Activated CD8-positive, alpha-beta memory T cell treated with anti-CD3 and anti-CD28 coated beads for 1 hour (primary cell): ENCODE results near the gene SCGB1A1.
"Not testable (repeated sequence)": the region's sequence is repeated elsewhere in the genome, so short reads cannot be mapped to it uniquely, and the experiment has no call there.

Experiments used
- DNase-seq, 2 donors: peaks; one replicate each; pipeline ENCODE4 v3.0.0-alpha.2; 2020; ENCODE audit warnings: low read depth in 1 of 2; ENCODE audit errors: extremely low read depth in 1 of 2

SCGB1A1 gene

GRCh38 chr11:62449451-62449851 lies 30.6 kb downstream of the SCGB1A1 start:
- no peak for DNase-seq

GRCh38 chr11:62449912-62450311 lies 31.1 kb downstream of the SCGB1A1 start:
- DNase-seq: not testable (repeated sequence)

DNA sequence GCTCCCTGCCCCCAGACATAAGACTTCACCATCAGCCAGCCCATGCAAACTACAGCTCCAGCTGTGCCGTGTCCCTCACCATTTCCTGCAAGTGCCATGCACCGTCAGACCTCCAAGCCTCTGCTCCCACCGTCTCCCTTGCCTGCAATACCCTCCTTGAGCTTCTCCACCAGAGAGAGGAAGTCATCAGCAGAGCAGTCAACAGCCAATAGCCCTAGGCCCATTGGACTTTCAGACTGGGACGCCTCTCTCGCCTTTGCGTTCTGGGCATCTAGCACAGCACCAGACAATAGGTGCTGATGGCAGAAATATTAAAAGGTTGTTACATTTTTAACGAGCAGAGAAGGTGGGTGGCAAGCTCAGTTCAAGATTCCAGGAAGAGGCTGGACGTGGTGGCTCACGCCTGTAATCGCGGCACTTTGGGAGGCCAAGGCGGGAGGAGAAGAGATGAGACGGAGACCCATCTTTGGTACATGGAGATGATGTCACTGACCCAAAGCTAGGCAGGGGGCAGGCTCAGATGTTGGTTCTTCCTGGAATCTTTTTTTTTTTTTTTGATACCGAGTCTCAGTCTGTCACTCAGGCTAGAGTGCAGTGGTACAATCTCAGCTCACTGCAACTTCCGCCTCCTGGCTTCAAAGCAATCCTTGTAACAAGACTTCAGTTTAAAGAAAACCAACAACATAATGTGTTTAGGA lies 31.9 kb downstream of the SCGB1A1 start:
- DNase-seq: no peak

- DNase-seq: no peak
Measured at GRCh38 chr11:62451241-62451621, 32.4 kb downstream of the SCGB1A1 start.

GRCh38 chr11:62452261-62452660 lies 33.4 kb downstream of the SCGB1A1 start:
- no peak for DNase-seq

DNA sequence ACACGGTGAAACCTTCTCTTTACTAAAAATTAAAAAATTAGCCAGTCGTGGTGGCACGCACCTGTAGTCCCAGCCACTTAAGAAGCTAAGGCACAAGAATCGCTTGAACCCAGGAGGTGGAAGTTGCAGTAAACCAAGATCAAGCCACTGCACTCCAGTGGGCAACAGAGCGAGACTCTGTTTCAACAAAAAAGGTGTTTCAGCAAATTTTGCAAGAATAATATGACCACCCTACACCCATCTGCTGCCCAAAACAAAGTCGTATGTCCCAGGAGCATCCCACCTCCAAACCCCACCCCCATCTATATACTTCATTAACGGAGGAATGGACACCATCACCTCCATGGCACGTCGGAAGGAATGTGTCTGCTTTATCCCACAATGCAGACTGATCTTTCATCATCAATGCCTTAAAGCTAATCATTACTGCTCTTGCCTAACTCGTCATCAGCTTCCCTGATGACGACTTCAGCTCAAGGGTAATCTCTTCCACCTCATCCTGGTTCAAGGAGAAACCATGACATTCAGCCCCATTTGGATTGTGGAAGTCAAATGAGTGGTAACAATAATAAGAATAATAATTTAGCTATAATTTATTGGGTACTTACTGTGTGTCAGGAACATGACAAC lies 34.1 kb downstream of the SCGB1A1 start:
- DNase-seq: no peak

GRCh38 chr11:62456630-62457029 lies 37.8 kb downstream of the SCGB1A1 start:
- DNase-seq: no peak

GRCh38 chr11:62457478-62457877 lies 38.6 kb downstream of the SCGB1A1 start:
- no peak for DNase-seq

GRCh38 chr11:62458212-62459002 lies 39.6 kb downstream of the SCGB1A1 start:
- DNase-seq: no peak

GRCh38 chr11:62459080-62459479 lies 40.2 kb downstream of the SCGB1A1 start:
- DNase-seq: no peak

- no peak for DNase-seq
Measured at GRCh38 chr11:62461740-62462507, 43.1 kb downstream of the SCGB1A1 start.

GRCh38 chr11:62462508-62462892 lies 43.7 kb downstream of the SCGB1A1 start:
- DNase-seq: no peak

- no peak for DNase-seq
Measured at GRCh38 chr11:62463121-62463542, 44.3 kb downstream of the SCGB1A1 start.

DNA sequence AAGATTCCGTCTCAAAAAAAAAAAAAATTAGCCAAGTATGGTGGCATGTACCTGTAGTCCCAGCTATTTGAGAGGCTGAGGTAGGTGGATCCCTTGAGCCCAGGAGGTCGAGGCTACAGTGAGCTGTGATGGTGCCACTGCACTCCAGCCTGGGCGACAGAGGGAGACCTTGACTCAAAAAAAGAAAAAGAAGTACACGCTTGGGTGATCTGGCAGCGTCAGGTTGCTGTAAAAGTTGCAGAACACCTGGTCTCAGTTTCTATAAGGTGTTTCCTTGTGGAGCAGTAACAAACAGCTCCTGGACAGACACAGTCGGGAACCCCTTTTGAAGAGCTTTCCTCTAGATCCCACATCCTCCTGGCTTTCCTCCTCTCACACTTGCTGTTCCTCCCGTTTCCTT lies 45.8 kb downstream of the SCGB1A1 start:
- DNase-seq: no peak

GRCh38 chr11:62466444-62466843 lies 47.6 kb downstream of the SCGB1A1 start:
- no peak for DNase-seq

DNA sequence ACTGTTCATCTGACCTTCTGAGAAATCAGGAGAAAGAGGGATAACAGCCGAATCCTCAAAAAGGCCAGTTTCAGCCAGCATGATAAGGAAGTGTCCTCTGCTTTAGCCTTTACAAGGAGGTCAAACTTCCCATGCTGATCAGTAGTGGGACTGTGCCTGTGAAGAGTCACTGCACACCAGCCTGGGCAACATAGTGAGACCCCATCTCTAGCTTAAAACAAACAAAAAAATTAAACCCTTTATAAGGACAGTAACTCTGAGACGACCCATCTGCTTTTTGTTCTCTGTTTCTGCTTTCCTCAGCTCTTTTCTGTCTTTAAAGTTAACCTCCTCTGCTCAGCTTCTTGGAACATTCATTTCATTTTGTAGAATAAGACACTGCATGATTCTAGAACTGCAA lies 49.7 kb downstream of the SCGB1A1 start:
- no peak for DNase-seq

DNA sequence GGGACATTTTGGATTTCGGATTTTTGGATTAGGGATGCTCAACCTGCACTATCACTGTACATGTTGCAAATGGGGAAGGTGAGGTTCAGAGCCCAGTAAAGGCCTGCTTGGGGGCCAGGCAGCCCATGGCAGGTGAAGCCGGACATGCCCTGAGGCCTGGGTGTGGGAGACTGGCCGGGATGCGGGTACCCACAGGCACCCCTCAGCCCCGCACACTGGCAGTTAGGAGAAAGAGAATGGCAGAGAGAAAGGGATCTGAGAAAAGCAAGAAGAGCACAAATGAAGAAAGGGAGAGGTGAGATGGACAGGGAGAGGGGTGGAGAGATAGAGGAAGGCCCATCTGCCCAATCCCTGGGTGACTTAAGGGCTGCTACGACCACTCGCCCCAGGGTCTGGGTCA lies 52.8 kb downstream of the SCGB1A1 start:
- DNase-seq: no peak

DNA sequence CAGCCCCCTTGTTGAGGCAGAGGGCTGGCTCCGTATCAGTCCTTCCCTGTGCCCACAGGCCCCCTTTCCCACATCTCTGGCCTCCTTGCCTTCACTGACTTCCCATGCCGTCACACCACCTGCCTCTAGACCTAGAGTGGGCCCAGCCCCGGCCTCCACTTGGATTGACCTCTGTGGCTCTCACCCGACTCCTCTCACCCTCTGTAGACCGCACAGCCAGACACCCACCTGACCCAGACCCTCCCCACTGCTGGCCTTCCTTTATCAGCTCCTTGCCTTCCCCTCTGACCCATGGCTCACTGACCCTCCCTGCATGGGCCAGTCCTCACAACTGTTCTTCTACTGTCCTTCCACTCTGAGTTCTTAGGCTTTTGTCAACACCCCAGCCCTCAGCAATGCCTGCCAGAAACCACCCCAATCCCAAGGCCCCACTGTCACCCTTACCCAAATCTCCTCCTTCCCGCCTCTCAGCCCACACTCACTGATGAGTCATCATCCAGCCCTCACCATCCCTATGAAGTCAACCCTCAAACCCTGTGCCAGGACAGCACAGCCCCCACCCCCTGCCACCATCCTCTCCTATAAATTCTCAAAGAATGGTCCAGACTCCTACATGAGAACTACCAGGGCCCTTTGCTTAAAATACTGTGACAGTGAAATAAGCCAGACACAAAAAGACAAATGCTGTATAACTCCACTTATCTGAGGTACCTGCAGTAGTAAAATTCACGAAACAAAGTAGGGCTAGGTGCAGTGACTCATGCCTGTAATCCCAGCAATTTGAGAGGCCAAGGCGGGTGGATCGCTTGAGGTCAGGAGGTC lies 53.4 kb downstream of the SCGB1A1 start:
- no peak for DNase-seq
